ENCODE results near the gene MAP3K9. TPM values are rescaled to one million over a fixed set of nuclear protein-coding genes. Genes with fewer than 3 reads are reported as not detected.

Gene MAP3K9
- total RNA-seq, 1 experiment from 2014 or later: 12.1 TPM

DNA sequence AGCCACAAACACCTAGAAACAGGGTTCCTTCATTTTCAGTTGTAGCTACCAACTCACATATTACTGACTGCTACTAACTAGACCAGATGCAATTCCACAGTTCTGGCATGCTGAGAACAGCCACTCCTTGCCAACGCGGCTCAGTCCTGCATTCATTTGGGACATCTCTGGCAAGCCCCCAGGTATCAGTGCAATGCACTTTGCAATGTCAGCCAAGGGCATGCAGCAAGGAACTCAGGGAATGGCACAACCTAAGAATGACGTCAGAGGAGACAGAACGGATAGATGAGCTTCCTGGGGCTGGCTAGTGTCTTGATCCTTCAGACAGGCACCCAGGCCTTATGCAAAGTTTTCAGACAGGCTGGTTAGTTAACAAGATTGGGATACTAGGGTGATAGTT is 29.6 kb downstream of the MAP3K9 start:
- no TSS peak for BruUV-seq (replicated peaks)
- H3K27me3 ChIP-seq (ENCODE audit: control insufficient read depth, insufficient read depth, low read length): no peaks in the 10 kb centered on the region
- no peak overlapping the region for H3K4me3 ChIP-seq (ENCODE audit: low read depth in 2 of 2, low read length in 2 of 2)
- TF ChIP-seq SIN3A (IDR thresholded peaks at IDR 0.05; ENCODE audit: borderline replicate concordance, insufficient read depth, low read depth, low read length): no peak
- TF ChIP-seq, protein P1, sequence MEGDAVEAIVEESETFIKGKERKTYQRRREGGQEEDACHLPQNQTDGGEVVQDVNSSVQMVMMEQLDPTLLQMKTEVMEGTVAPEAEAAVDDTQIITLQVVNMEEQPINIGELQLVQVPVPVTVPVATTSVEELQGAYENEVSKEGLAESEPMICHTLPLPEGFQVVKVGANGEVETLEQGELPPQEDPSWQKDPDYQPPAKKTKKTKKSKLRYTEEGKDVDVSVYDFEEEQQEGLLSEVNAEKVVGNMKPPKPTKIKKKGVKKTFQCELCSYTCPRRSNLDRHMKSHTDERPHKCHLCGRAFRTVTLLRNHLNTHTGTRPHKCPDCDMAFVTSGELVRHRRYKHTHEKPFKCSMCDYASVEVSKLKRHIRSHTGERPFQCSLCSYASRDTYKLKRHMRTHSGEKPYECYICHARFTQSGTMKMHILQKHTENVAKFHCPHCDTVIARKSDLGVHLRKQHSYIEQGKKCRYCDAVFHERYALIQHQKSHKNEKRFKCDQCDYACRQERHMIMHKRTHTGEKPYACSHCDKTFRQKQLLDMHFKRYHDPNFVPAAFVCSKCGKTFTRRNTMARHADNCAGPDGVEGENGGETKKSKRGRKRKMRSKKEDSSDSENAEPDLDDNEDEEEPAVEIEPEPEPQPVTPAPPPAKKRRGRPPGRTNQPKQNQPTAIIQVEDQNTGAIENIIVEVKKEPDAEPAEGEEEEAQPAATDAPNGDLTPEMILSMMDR (IDR thresholded peaks at IDR 0.05): no peak
- TF ChIP-seq TCF7L2 (IDR thresholded peaks at IDR 0.05; ENCODE audit: low read depth, low read length): no peak
- no peak for TF ChIP-seq POLR2AphosphoS5 (IDR thresholded peaks at IDR 0.05; ENCODE audit: low read depth, low read length)
- TF ChIP-seq, protein P2, sequence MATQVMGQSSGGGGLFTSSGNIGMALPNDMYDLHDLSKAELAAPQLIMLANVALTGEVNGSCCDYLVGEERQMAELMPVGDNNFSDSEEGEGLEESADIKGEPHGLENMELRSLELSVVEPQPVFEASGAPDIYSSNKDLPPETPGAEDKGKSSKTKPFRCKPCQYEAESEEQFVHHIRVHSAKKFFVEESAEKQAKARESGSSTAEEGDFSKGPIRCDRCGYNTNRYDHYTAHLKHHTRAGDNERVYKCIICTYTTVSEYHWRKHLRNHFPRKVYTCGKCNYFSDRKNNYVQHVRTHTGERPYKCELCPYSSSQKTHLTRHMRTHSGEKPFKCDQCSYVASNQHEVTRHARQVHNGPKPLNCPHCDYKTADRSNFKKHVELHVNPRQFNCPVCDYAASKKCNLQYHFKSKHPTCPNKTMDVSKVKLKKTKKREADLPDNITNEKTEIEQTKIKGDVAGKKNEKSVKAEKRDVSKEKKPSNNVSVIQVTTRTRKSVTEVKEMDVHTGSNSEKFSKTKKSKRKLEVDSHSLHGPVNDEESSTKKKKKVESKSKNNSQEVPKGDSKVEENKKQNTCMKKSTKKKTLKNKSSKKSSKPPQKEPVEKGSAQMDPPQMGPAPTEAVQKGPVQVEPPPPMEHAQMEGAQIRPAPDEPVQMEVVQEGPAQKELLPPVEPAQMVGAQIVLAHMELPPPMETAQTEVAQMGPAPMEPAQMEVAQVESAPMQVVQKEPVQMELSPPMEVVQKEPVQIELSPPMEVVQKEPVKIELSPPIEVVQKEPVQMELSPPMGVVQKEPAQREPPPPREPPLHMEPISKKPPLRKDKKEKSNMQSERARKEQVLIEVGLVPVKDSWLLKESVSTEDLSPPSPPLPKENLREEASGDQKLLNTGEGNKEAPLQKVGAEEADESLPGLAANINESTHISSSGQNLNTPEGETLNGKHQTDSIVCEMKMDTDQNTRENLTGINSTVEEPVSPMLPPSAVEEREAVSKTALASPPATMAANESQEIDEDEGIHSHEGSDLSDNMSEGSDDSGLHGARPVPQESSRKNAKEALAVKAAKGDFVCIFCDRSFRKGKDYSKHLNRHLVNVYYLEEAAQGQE (IDR thresholded peaks at IDR 0.05; ENCODE audit: insufficient read depth in 1 of 2, low read depth in 2 of 2, low read length in 1 of 2): no peak
- in situ Hi-C loops (cut with HindIII; ENCODE audit: low pct_unique_long_range_greater_than_20kb, low sequenced_read_pairs): no loop called here
- intact Hi-C loops (cut with micrococcal nuclease; ENCODE audit: unreplicated experiment): no loop called here
- ChIA-PET CTCF (no interaction called here), POLR2A (no interaction called here)
- no peaks in the 10 kb centered on the region for H3K9me3 ChIP-seq (ENCODE audit: control insufficient read depth, insufficient read depth, low read depth, low read length)
- ATAC-seq (no peak), DNase-seq (ENCODE audit: low read depth, low spot score) (no peak)
- H3K27ac ChIP-seq (ENCODE audit: low read length): no peak overlapping the region
- H3K4me1 ChIP-seq (ENCODE audit: control insufficient read depth, insufficient read depth, low read length): no peaks in the 10 kb centered on the region
- H3K36me3 ChIP-seq (ENCODE audit: control insufficient read depth, insufficient read depth, low read length): no peaks in the 10 kb centered on the region

DNA sequence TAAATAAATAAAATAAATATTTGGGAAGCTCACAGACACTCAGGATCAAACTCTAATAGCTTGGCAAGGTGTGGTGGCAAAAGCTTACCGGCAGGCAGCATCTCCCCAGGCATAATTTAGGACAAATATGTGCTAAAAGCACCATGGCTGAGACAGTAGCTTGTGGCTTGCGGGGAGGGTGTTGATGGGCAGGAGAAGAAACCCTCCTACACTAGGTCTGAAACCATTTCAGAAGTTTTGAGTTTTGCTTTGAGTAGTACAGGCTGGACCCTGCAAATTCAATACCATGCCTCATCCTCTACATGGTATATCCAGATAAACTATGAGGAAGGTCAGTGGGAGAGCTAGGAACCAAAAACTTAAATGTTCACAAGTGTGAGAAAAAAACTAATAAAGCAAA is 33.1 kb downstream of the MAP3K9 start:
- intact Hi-C loops (cut with micrococcal nuclease; ENCODE audit: unreplicated experiment) (no loop called here), in situ Hi-C loops (cut with HindIII; ENCODE audit: low pct_unique_long_range_greater_than_20kb, low sequenced_read_pairs) (no loop called here)
- TF ChIP-seq TCF7L2 (IDR thresholded peaks at IDR 0.05; ENCODE audit: low read depth, low read length): no peak
- TF ChIP-seq SIN3A (IDR thresholded peaks at IDR 0.05; ENCODE audit: borderline replicate concordance, insufficient read depth, low read depth, low read length): no peak
- TF ChIP-seq, protein P1 (IDR thresholded peaks at IDR 0.05): no peak
- TF ChIP-seq, protein P2 (IDR thresholded peaks at IDR 0.05; ENCODE audit: insufficient read depth in 1 of 2, low read depth in 2 of 2, low read length in 1 of 2): no peak
- TF ChIP-seq POLR2AphosphoS5 (IDR thresholded peaks at IDR 0.05; ENCODE audit: low read depth, low read length): no peak
- Histone ChIP-seq H3K4me1 (ENCODE audit: control insufficient read depth, insufficient read depth, low read length) (no peaks in the 10 kb centered on the region), H3K9me3 (ENCODE audit: control insufficient read depth, insufficient read depth, low read depth, low read length) (no peaks in the 10 kb centered on the region), H3K27ac (ENCODE audit: low read length) (no peak overlapping the region), H3K36me3 (ENCODE audit: control insufficient read depth, insufficient read depth, low read length) (no peaks in the 10 kb centered on the region), H3K4me3 (ENCODE audit: low read depth in 2 of 2, low read length in 2 of 2) (no peak overlapping the region), H3K27me3 (ENCODE audit: control insufficient read depth, insufficient read depth, low read length) (no peaks in the 10 kb centered on the region)
- DNase-seq (ENCODE audit: low read depth, low spot score): no peak
- POLR2A ChIA-PET: no interaction called here
- BruUV-seq (replicated peaks): no TSS peak
- CTCF ChIA-PET: no interaction called here
- no peak for ATAC-seq

Measured in Panc1 (cell line).